ENCODE results near the gene C1QL2. TPM values are rescaled to one million over a fixed set of nuclear protein-coding genes. Genes with fewer than 3 reads are reported as not detected.

The C1QL2 gene
- polyA plus RNA-seq, 1 donor from 2014 or later: not detected

DNA sequence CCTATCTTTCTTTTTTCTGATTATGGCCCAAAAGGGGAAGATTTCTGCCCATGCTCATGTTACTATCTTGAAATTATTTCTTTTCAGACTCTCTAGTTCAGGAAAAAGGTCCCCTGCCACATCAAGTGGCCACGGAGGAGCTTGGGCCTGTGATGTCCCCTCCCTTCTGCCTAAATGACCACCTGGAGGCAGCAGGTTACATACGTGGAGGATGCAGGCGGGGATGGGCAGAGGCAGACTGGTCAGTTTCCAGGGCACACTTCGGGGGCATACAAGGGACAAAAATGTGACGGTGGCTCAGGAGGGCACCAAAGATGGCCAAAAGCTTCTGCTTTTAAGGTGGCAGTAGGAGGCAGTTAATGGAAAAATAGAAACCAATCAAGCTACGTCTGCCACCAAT lies 34.3 kb upstream of the C1QL2 start:
- Histone ChIP-seq H4K20me1 (ENCODE audit: insufficient read depth) (no peaks in the 10 kb centered on the region), H3K79me2 (replicated peaks; ENCODE audit: insufficient read depth, low read length) (no peaks in the 10 kb centered on the region), H3K9me3 (ENCODE audit: low read length) (no peaks in the 10 kb centered on the region), H3K9ac (ENCODE audit: low read length) (no peak overlapping the region), H3K27ac (ENCODE audit: low read length) (no peak overlapping the region), H3F3A (ENCODE audit: insufficient read depth, low read length, poor library complexity, severe bottlenecking) (no peaks in the 10 kb centered on the region), H3K9me2 (ENCODE audit: insufficient read depth, low read length) (no peaks in the 10 kb centered on the region), H3K36me3 (ENCODE audit: insufficient read depth, low read length) (no peaks in the 10 kb centered on the region), H2AFZ (ENCODE audit: low read depth, low read length) (no peak overlapping the region), H3K4me3 (ENCODE audit: low read length) (no peak overlapping the region), H3K27me3 (ENCODE audit: insufficient read depth, low read depth, low read length) (no peaks in the 10 kb centered on the region), H3K4me2 (ENCODE audit: low read length) (no peak overlapping the region)
- no peak for TF ChIP-seq MXI1 (conservative IDR thresholded peaks at IDR 0.05; ENCODE audit: poor library complexity, severe bottlenecking)
- TF ChIP-seq EZH2 (IDR thresholded peaks at IDR 0.05; ENCODE audit: borderline replicate concordance, insufficient read depth, low read length, poor library complexity, severe bottlenecking): no peak
- no peak for TF ChIP-seq POLR2AphosphoS5 (IDR thresholded peaks at IDR 0.05)
- TF ChIP-seq SMC3 (conservative IDR thresholded peaks at IDR 0.05; ENCODE audit: poor library complexity): no peak
- TF ChIP-seq EP300 (conservative IDR thresholded peaks at IDR 0.05; ENCODE audit: poor library complexity, severe bottlenecking): no peak

DNA sequence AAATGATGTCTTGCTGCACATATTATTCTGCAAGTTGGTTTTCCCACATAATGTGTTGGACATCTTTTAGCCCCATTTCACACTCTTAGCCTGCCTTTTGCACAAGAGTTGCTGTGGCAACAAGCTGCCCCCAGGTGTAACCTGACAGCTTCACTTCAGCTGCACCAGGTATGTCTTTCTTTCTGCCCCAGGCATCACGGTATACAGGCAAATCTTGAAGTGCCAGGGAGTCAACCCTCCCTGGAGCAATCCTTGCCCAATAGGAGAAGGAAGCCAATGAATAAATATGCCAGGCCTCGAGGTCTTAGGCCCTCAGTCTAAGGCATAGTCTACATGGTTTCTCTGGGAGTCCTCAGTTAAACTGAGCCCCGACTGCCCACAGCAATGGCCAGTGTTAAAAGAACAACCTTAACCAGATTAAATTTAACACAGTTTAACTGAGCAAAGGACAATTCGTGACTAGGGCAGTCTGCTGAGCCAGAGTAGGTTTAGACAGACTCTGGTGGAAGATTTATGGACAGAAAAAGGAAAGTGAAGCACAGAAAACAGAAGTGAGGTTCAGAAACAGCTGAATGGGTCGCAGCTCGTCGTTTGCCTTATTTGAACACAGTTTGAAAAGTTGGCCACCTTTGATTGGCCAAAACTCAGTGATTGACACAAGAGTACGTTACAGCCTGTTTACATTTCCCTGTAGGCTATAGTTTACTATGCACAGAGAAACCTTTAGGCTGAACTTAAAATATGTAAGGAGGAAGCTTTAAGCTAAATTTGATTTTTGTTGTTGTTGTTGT lies 32.0 kb upstream of the C1QL2 start:
- no peaks in the 10 kb centered on the region for H3K79me2 ChIP-seq (replicated peaks; ENCODE audit: insufficient read depth, low read length)
- H3K9me3 ChIP-seq (ENCODE audit: low read length): no peaks in the 10 kb centered on the region
- no peak overlapping the region for H3K27ac ChIP-seq (ENCODE audit: low read length)
- no peaks in the 10 kb centered on the region for H4K20me1 ChIP-seq (ENCODE audit: insufficient read depth)
- no peaks in the 10 kb centered on the region for H3K9me2 ChIP-seq (ENCODE audit: insufficient read depth, low read length)
- no peaks in the 10 kb centered on the region for H3K27me3 ChIP-seq (ENCODE audit: insufficient read depth, low read depth, low read length)
- H3K36me3 ChIP-seq (ENCODE audit: insufficient read depth, low read length): no peaks in the 10 kb centered on the region
- TF ChIP-seq, protein P1, sequence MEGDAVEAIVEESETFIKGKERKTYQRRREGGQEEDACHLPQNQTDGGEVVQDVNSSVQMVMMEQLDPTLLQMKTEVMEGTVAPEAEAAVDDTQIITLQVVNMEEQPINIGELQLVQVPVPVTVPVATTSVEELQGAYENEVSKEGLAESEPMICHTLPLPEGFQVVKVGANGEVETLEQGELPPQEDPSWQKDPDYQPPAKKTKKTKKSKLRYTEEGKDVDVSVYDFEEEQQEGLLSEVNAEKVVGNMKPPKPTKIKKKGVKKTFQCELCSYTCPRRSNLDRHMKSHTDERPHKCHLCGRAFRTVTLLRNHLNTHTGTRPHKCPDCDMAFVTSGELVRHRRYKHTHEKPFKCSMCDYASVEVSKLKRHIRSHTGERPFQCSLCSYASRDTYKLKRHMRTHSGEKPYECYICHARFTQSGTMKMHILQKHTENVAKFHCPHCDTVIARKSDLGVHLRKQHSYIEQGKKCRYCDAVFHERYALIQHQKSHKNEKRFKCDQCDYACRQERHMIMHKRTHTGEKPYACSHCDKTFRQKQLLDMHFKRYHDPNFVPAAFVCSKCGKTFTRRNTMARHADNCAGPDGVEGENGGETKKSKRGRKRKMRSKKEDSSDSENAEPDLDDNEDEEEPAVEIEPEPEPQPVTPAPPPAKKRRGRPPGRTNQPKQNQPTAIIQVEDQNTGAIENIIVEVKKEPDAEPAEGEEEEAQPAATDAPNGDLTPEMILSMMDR (IDR thresholded peaks at IDR 0.05; ENCODE audit: poor library complexity, severe bottlenecking): no peak
- no peak for TF ChIP-seq SMC3 (conservative IDR thresholded peaks at IDR 0.05; ENCODE audit: poor library complexity)
- no peak for TF ChIP-seq MXI1 (conservative IDR thresholded peaks at IDR 0.05; ENCODE audit: poor library complexity, severe bottlenecking)
- TF ChIP-seq EZH2 (IDR thresholded peaks at IDR 0.05; ENCODE audit: borderline replicate concordance, insufficient read depth, low read length, poor library complexity, severe bottlenecking): no peak
- no peak for TF ChIP-seq TAF1 (IDR thresholded peaks at IDR 0.05; ENCODE audit: low read depth)
- TF ChIP-seq RAD21 (conservative IDR thresholded peaks at IDR 0.05): no peak
- TF ChIP-seq, protein P2, sequence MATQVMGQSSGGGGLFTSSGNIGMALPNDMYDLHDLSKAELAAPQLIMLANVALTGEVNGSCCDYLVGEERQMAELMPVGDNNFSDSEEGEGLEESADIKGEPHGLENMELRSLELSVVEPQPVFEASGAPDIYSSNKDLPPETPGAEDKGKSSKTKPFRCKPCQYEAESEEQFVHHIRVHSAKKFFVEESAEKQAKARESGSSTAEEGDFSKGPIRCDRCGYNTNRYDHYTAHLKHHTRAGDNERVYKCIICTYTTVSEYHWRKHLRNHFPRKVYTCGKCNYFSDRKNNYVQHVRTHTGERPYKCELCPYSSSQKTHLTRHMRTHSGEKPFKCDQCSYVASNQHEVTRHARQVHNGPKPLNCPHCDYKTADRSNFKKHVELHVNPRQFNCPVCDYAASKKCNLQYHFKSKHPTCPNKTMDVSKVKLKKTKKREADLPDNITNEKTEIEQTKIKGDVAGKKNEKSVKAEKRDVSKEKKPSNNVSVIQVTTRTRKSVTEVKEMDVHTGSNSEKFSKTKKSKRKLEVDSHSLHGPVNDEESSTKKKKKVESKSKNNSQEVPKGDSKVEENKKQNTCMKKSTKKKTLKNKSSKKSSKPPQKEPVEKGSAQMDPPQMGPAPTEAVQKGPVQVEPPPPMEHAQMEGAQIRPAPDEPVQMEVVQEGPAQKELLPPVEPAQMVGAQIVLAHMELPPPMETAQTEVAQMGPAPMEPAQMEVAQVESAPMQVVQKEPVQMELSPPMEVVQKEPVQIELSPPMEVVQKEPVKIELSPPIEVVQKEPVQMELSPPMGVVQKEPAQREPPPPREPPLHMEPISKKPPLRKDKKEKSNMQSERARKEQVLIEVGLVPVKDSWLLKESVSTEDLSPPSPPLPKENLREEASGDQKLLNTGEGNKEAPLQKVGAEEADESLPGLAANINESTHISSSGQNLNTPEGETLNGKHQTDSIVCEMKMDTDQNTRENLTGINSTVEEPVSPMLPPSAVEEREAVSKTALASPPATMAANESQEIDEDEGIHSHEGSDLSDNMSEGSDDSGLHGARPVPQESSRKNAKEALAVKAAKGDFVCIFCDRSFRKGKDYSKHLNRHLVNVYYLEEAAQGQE (IDR thresholded peaks at IDR 0.05; ENCODE audit: borderline replicate concordance): no peak
- no peak for TF ChIP-seq EP300 (conservative IDR thresholded peaks at IDR 0.05; ENCODE audit: poor library complexity, severe bottlenecking)
- TF ChIP-seq POLR2AphosphoS5 (IDR thresholded peaks at IDR 0.05): no peak
- no peak overlapping the region for H2AFZ ChIP-seq (ENCODE audit: low read depth, low read length)
- H3K9ac ChIP-seq (ENCODE audit: low read length): no peak overlapping the region
- no peak overlapping the region for H3K4me3 ChIP-seq (ENCODE audit: low read length)
- H3F3A ChIP-seq (ENCODE audit: insufficient read depth, low read length, poor library complexity, severe bottlenecking): no peaks in the 10 kb centered on the region
- H3K4me2 ChIP-seq (ENCODE audit: low read length): no peak overlapping the region
